Measurements from ENCODE around the gene FRS3. TPM values are rescaled to one million over a fixed set of nuclear protein-coding genes. Genes with fewer than 3 reads are reported as not detected.

FRS3 gene
- total and polyA plus RNA-seq, 4 donors: 3.7 to 11.2 (median 6.9) TPM

DNA sequence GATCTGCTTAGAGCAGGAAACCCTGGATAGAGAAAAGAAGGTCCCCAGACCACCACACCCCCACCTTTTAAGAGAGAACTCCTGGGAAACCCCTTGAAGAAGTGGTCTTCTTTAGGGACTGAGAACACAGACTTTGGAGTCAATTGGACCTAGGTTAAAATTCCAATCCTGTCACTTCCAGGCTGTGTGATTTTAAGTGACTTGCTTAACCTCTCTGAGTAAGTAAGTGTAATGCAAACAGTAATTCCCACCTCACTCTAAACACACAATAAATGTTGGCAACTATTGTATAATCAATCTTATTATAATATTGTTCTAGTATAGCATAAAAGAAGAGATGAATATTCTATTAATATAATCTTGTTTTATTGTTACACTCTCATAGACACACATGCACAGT is 47.6 kb downstream of the FRS3 start:
- DNase-seq (no peak), ATAC-seq (ENCODE audit: insufficient read depth, low FRiP score) (no peak)
- no peak overlapping the region for H3K9ac ChIP-seq (ENCODE audit: insufficient read depth in 1 of 2, low read length in 2 of 2)
- H3K36me3 ChIP-seq (ENCODE audit: control insufficient read depth in 4 of 4, insufficient read depth in 4 of 4, low read length in 4 of 4): peaks cover 0 to 2% (median 0%) of the 10 kb centered on the region in 4 donors
- no peak for TF ChIP-seq CTCF (IDR thresholded peaks at IDR 0.05; ENCODE audit: control extremely low read depth, extremely low read depth)
- H3K27me3 ChIP-seq (ENCODE audit: control insufficient read depth in 3 of 3, insufficient read depth in 3 of 3, low read length in 2 of 3): no peaks in the 10 kb centered on the region
- H3K27ac ChIP-seq (ENCODE audit: low read depth in 1 of 2, low read length in 1 of 2): no peak overlapping the region
- peaks cover 0 to 30% (median 14%) of the 10 kb centered on the region in 5 donors for H3K4me1 ChIP-seq (ENCODE audit: control insufficient read depth in 5 of 5, insufficient read depth in 5 of 5, low read length in 5 of 5)
- H3K4me3 ChIP-seq: no peak overlapping the region
- no peaks in the 10 kb centered on the region for H3K9me3 ChIP-seq (ENCODE audit: control insufficient read depth in 4 of 4, insufficient read depth in 3 of 4, low read length in 3 of 4)

DNA sequence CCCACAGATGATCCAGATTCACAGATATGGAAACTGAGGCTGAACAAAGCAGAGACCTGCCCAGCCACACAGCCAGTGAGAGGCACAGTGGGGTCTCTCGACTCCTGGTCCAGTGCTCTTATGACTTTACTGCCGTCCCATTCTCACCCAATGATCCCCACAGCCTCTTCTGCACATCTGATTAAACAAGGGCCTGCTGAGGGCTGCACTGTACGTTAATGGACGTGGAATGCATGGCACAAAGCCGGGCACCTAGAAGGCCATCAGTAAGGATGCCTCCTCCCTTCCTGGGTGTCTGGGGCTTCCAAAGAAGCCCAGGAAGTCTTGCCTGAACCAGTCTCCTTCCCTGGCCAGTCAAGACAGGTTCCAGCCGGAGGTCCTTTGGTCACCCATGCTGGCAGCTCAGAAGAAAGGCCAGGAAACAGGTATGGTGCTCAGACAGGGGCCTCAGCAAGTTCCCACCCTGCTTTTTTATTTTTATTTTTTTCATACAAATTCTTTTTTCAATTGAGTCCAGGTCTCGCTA is 48.1 kb downstream of the FRS3 start:
- Histone ChIP-seq H3K36me3 (ENCODE audit: control insufficient read depth in 4 of 4, insufficient read depth in 4 of 4, low read length in 4 of 4) (peaks cover 0 to 2% (median 0%) of the 10 kb centered on the region in 4 donors), H3K4me1 (ENCODE audit: control insufficient read depth in 5 of 5, insufficient read depth in 5 of 5, low read length in 5 of 5) (peaks cover 0 to 33% (median 14%) of the 10 kb centered on the region in 5 donors), H3K27me3 (ENCODE audit: control insufficient read depth in 3 of 3, insufficient read depth in 3 of 3, low read length in 2 of 3) (no peaks in the 10 kb centered on the region), H3K9ac (ENCODE audit: insufficient read depth in 1 of 2, low read length in 2 of 2) (no peak overlapping the region), H3K27ac (ENCODE audit: low read depth in 1 of 2, low read length in 1 of 2) (no peak overlapping the region), H3K9me3 (ENCODE audit: control insufficient read depth in 4 of 4, insufficient read depth in 3 of 4, low read length in 3 of 4) (no peaks in the 10 kb centered on the region), H3K4me3 (no peak overlapping the region)
- WGBS, 2 donors: 92 to 94% methylated on average over 7 of the region's 7 CpGs
- ATAC-seq (ENCODE audit: insufficient read depth, low FRiP score) (no peak), DNase-seq (no peak)
- no peak for TF ChIP-seq CTCF (IDR thresholded peaks at IDR 0.05; ENCODE audit: control extremely low read depth, extremely low read depth)

DNA sequence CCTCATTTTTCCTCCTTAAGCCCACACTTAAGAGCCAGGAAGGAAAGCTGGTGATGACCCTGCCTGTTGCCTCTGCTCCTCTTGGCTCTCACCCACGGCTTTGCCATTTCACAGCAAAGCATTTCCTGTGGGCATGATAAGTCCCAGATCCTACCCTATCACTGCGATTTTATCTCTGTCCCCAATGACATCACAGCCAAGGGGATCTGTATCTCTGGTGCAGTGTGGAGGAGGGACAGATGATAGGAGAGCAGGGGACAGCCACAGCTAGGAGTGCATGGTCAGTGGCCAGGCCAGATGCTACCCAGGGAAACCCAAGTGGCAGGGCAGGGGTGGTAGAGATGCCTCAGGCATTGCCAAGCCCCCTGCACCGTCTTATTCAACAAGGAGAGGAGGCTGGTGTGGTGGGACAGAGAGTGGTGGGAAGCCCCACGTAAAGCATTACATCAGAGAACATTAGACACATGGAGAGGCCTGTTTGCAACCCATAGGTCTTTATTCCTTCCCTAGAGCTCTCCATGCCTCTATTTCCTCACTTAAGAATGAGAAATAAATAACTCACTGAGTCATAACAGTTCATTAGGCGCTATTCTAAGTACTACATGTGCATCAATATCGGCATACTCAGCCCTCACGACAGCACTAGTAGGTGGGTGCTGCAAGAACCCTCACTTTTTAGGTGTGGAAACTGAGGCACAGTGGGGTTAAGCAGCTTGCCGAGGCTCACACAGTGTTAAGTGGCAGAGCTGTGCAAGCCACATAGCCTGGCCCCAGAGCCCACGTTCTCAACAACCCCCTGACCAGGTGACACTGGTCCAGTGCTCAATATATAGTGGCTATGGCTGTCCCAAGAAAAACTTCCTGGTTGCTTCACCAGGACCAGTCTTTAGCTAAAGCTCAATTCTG is 48.9 kb downstream of the FRS3 start:
- H3K27me3 ChIP-seq (ENCODE audit: control insufficient read depth in 3 of 3, insufficient read depth in 3 of 3, low read length in 2 of 3): no peaks in the 10 kb centered on the region
- no peak overlapping the region for H3K4me3 ChIP-seq
- H3K36me3 ChIP-seq (ENCODE audit: control insufficient read depth in 4 of 4, insufficient read depth in 4 of 4, low read length in 4 of 4): peaks cover 0 to 2% (median 0%) of the 10 kb centered on the region in 4 donors
- no peak for ATAC-seq (ENCODE audit: insufficient read depth, low FRiP score)
- no peak for DNase-seq
- no peak overlapping the region for H3K27ac ChIP-seq (ENCODE audit: low read depth in 1 of 2, low read length in 1 of 2)
- no peak overlapping the region for H3K9ac ChIP-seq (ENCODE audit: insufficient read depth in 1 of 2, low read length in 2 of 2)
- H3K9me3 ChIP-seq (ENCODE audit: control insufficient read depth in 4 of 4, insufficient read depth in 3 of 4, low read length in 3 of 4): no peaks in the 10 kb centered on the region
- peaks cover 0 to 30% (median 14%) of the 10 kb centered on the region in 5 donors for H3K4me1 ChIP-seq (ENCODE audit: control insufficient read depth in 5 of 5, insufficient read depth in 5 of 5, low read length in 5 of 5)
- no peak for TF ChIP-seq CTCF (IDR thresholded peaks at IDR 0.05; ENCODE audit: control extremely low read depth, extremely low read depth)
- 73 to 74% methylated on average over 9 of the region's 9 CpGs for WGBS, 2 donors

Measured in lung (tissue), 12 donors.